ENCODE data around the gene TMEM244.

The TMEM244 gene

GRCh38 chr6:129852257-129852858 lies 8.8 kb downstream of the TMEM244 start:
- H3K36me3 ChIP-seq (replicated peaks; ENCODE audit: low read depth, low read length) = no peaks in the 10 kb centered on the region
- H3K27me3 ChIP-seq (ENCODE audit: low read depth, low read length) = no peaks in the 10 kb centered on the region
- H2AFZ ChIP-seq (ENCODE audit: low read depth, low read length) = no peak overlapping the region
- H3K4me3 ChIP-seq (ENCODE audit: low read length) = no peak overlapping the region
- no peaks in the 10 kb centered on the region for H3K79me2 ChIP-seq (ENCODE audit: low read length)
- H4K20me1 ChIP-seq (ENCODE audit: insufficient read depth, low read length) = no peaks in the 10 kb centered on the region
- H3K9ac ChIP-seq (ENCODE audit: low read length) = no peak overlapping the region
- H3K27ac ChIP-seq (ENCODE audit: low read length) = no peak overlapping the region
- TF ChIP-seq, protein P1, sequence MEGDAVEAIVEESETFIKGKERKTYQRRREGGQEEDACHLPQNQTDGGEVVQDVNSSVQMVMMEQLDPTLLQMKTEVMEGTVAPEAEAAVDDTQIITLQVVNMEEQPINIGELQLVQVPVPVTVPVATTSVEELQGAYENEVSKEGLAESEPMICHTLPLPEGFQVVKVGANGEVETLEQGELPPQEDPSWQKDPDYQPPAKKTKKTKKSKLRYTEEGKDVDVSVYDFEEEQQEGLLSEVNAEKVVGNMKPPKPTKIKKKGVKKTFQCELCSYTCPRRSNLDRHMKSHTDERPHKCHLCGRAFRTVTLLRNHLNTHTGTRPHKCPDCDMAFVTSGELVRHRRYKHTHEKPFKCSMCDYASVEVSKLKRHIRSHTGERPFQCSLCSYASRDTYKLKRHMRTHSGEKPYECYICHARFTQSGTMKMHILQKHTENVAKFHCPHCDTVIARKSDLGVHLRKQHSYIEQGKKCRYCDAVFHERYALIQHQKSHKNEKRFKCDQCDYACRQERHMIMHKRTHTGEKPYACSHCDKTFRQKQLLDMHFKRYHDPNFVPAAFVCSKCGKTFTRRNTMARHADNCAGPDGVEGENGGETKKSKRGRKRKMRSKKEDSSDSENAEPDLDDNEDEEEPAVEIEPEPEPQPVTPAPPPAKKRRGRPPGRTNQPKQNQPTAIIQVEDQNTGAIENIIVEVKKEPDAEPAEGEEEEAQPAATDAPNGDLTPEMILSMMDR (IDR thresholded peaks at IDR 0.05; ENCODE audit: low read depth, low read length) = no peak
- TF ChIP-seq EZH2phosphoT487 (IDR thresholded peaks at IDR 0.05; ENCODE audit: low read depth) = no peak
- no peaks in the 10 kb centered on the region for H3K9me3 ChIP-seq (ENCODE audit: insufficient read depth, low read length)
- no peak overlapping the region for H3K4me2 ChIP-seq (ENCODE audit: low read length)
- no peaks in the 10 kb centered on the region for H3K4me1 ChIP-seq (ENCODE audit: low read length)

GRCh38 chr6:129849456-129849855 lies 11.7 kb downstream of the TMEM244 start:
- Histone ChIP-seq H4K20me1 (ENCODE audit: insufficient read depth, low read length) (no peaks in the 10 kb centered on the region), H3K4me1 (ENCODE audit: low read length) (no peaks in the 10 kb centered on the region), H3K36me3 (replicated peaks; ENCODE audit: low read depth, low read length) (no peaks in the 10 kb centered on the region), H3K9ac (ENCODE audit: low read length) (no peak overlapping the region), H3K27ac (ENCODE audit: low read length) (no peak overlapping the region), H2AFZ (ENCODE audit: low read depth, low read length) (no peak overlapping the region), H3K4me2 (ENCODE audit: low read length) (no peak overlapping the region), H3K9me3 (ENCODE audit: insufficient read depth, low read length) (no peaks in the 10 kb centered on the region), H3K27me3 (ENCODE audit: low read depth, low read length) (no peaks in the 10 kb centered on the region), H3K79me2 (ENCODE audit: low read length) (no peaks in the 10 kb centered on the region), H3K4me3 (ENCODE audit: low read length) (no peak overlapping the region)
- TF ChIP-seq, protein P1 (IDR thresholded peaks at IDR 0.05; ENCODE audit: low read depth, low read length) = no peak

DNA sequence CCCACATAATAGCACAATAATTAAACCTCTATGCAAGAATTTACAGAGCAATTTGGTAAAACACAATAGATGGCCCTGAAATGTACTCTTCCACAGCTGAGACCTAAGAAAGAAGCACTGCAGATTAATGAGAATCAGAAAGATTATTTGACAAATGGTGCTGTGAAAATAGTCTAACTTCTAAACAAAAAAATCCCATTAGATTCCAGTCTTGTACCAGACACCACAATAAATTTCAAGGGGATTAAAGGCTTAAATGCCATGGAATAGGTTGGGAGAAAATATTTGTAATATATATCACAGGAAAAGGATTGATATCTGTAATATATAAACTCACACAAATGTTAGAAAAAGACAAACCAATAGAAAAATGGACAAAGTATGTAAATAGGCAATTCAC lies 14.4 kb downstream of the TMEM244 start:
- Histone ChIP-seq H2AFZ (ENCODE audit: low read depth, low read length) (no peak overlapping the region), H3K27me3 (ENCODE audit: low read depth, low read length) (no peaks in the 10 kb centered on the region), H3K9me3 (ENCODE audit: insufficient read depth, low read length) (no peaks in the 10 kb centered on the region), H3K79me2 (ENCODE audit: low read length) (no peaks in the 10 kb centered on the region), H3K27ac (ENCODE audit: low read length) (no peak overlapping the region), H3K4me1 (ENCODE audit: low read length) (no peaks in the 10 kb centered on the region), H3K36me3 (replicated peaks; ENCODE audit: low read depth, low read length) (no peaks in the 10 kb centered on the region), H3K4me2 (ENCODE audit: low read length) (no peak overlapping the region), H4K20me1 (ENCODE audit: insufficient read depth, low read length) (no peaks in the 10 kb centered on the region), H3K9ac (ENCODE audit: low read length) (no peak overlapping the region), H3K4me3 (ENCODE audit: low read length) (no peak overlapping the region)
- TF ChIP-seq, protein P1 (IDR thresholded peaks at IDR 0.05; ENCODE audit: low read depth, low read length) = no peak
- no peak for TF ChIP-seq EZH2phosphoT487 (IDR thresholded peaks at IDR 0.05; ENCODE audit: low read depth)

GRCh38 chr6:129845696-129846095 lies 15.4 kb downstream of the TMEM244 start:
- no peaks in the 10 kb centered on the region for H4K20me1 ChIP-seq (ENCODE audit: insufficient read depth, low read length)
- H3K4me1 ChIP-seq (ENCODE audit: low read length) = no peaks in the 10 kb centered on the region
- no peak for TF ChIP-seq EZH2phosphoT487 (IDR thresholded peaks at IDR 0.05; ENCODE audit: low read depth)
- TF ChIP-seq, protein P1 (IDR thresholded peaks at IDR 0.05; ENCODE audit: low read depth, low read length) = no peak
- H3K9ac ChIP-seq (ENCODE audit: low read length) = no peak overlapping the region
- no peaks in the 10 kb centered on the region for H3K36me3 ChIP-seq (replicated peaks; ENCODE audit: low read depth, low read length)
- H3K4me2 ChIP-seq (ENCODE audit: low read length) = no peak overlapping the region
- no peak overlapping the region for H2AFZ ChIP-seq (ENCODE audit: low read depth, low read length)
- H3K27me3 ChIP-seq (ENCODE audit: low read depth, low read length) = no peaks in the 10 kb centered on the region
- no peak overlapping the region for H3K27ac ChIP-seq (ENCODE audit: low read length)
- no peaks in the 10 kb centered on the region for H3K79me2 ChIP-seq (ENCODE audit: low read length)
- no peak overlapping the region for H3K4me3 ChIP-seq (ENCODE audit: low read length)
- H3K9me3 ChIP-seq (ENCODE audit: insufficient read depth, low read length) = no peaks in the 10 kb centered on the region

All from OCI-LY3 (cell line).